GM19193 (cell line): ENCODE data around the gene NLRP11.
"Not testable (repeated sequence)": the region's sequence is repeated elsewhere in the genome, so short reads cannot be mapped to it uniquely, and the experiment has no call there.

Experiments used
- POLR2A ChIP-seq: IDR thresholded peaks from 4 replicates; pipeline ENCODE4 v1.6.1; 2011; ENCODE audit not compliant: insufficient read depth, insufficient read length; ENCODE audit errors: extremely low read depth

Gene NLRP11

DNA sequence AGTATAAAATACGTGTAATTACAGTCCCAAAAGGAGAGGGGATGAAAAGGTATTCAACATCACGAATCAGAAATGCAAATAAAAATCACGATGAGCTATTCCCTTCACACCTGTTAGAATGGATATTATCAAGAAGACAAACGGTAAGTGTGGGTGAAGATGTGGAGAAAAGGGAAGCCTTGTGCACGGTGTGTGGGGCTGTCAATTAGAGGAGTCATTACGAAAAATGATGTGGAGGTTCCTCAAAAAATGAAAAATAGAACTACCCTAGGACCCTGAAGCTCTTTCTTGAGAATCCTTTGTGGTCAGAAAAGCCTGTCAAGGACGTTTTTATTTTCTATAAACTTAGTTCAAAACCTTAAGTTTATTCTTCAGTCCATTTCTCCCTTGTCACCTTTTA, 19.4 kb downstream of the NLRP11 start:
- TF ChIP-seq POLR2A, result no peak

DNA sequence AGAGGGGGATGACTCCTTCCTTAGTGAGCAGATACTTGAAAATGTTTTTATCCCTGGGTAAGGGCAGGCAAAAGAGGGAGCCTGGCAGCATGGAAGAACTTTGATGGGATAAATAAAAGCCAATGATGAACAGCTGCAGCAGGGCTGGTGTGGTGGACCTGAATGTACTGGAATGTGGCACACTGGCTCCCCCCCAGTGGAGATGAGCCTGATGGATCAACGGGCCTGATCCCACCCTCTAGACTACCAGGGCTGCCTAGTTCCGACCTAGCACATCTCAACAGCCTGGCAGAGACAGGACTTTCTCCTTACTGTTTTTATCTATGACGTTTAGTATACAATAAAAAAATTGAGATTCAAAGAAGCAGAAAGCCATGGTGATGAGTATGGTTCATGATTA, 20.5 kb downstream of the NLRP11 start:
- TF ChIP-seq POLR2A, result no peak

DNA sequence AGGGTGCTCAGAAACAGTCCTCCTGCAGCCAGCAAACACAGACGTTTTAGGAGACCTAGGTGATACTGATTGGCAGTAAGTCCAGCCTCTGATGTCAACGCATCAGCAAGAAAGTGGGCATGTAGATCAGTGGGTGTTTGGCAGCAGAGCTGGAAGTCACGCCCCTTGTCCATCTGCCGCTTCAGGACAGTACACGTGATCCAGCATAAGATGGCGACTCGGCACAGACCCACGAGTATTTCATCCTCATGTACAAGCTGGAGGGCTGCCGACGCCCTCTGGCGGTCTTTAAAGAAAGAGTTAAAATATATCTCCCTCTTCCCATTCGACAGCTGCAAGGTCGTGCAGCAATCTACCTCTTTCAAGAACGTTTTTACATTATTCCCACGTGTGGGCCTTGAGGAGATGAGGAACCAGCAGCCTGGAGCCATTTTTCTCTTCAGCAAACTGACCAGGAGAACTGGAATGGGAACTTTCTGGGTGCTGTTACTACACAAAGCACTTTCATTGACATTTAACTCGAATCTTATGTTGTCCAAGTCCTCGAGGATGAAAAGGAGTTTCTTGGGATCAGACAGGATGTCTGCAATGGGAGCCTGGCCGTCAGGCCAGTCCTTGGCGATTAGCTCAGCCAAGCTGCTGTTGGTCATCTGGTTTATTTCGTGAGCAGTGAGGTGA, 22.3 kb downstream of the NLRP11 start:
- no peak for TF ChIP-seq POLR2A

DNA sequence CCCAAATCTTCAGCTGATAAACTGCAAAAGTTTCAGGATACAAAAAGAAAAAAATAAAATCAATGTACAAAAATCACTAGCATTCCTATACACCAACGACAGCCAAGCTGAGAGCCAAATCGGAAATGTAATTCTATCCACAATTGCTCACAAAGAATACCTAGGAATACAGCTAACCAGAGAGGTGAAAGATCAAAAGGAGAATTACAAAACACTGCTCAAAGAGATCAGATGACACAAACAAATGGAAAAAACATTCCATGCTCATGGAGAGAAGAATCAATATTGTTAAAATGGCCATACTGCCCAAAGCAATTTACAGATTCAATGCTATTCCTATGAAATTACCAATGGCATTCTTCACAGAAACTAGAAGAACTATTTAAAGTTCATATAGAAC, 29.5 kb downstream of the NLRP11 start:
- TF ChIP-seq POLR2A, result no peak

DNA sequence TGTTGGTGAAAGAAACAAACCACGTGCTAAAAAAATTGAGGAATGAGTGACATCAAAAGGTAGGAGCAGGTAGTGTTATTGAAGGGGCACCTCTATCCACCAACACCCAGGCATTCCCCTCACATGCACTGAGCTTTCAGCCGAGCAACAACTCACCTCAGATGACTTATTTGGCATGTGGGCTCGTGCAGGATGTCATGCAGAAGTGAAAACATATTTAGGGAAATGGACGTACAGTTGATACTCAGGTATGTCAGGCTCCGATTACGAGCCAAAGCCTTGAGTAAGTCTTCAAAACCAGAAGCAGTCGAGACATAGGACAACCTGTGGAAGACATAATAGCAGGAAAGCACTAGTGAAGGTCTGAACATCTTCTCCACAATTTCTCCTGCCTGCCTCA, 30.4 kb downstream of the NLRP11 start:
- TF ChIP-seq POLR2A, result no peak

- TF ChIP-seq POLR2A, result no peak
Measured at GRCh38 chr19:55795021-55795420, 36.8 kb downstream of the NLRP11 start.

DNA sequence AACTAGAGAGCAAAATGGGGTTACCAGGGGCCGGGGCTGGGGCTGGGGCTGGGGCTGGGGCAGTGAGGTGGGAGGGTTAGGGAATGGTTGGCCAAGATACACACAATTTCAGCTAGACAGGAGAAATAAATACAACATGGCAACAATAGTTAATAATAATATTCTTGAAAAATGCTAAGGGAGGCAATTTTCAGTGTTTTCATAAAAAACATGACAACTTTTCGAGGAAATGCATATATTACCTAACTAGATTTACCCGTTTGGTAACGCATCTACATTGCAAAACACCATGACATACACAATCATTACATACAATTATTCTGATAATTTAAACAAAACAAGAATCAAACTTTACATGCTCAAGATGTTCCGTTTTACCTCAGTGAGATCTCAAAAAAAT, 50.7 kb downstream of the NLRP11 start:
- TF ChIP-seq POLR2A, result no peak

- TF ChIP-seq POLR2A, result no peak
Measured at GRCh38 chr19:55778331-55778730, 53.5 kb downstream of the NLRP11 start.

DNA sequence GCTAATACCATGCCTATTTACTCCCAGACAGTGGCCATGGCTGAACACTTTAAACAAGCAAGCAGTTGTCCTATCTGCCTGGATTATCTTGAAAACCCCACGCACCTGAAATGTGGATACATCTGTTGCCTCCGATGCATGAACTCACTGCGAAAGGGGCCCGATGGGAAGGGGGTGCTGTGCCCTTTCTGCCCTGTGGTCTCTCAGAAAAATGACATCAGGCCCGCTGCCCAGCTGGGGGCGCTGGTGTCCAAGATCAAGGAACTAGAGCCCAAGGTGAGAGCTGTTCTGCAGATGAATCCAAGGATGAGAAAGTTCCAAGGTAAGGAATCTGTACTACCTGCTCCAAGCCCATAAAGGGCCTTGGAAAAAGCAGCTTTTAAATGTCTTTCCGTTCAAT, 54.3 kb downstream of the NLRP11 start:
- TF ChIP-seq POLR2A, result no peak

DNA sequence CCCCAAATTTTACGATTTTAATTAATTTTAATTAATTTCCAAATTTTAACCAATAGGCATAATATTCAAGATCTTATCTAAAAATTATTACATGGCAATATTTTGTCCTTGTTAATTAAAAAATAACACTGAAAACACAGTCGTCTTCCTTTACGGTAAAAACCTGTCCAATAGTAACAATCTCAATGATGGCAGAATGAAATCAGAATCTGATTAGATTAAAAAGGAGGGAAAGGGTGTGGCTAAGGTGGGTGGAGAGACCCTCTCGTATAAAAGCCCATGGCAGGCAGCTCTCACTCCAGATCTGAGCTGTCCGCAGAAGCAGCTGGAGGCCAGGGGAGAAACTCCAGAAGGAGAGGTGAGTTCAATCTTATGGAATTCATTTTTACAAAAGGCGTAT, 63.0 kb downstream of the NLRP11 start, which contains the start of gene RFPL4AL1:
TSS of gene RFPL4AL1 (plus strand) at position 301 of the 400 bp plus-strand sequence. CDS start 2,687 bp downstream, outside the sequence.
- not testable (repeated sequence) for TF ChIP-seq POLR2A

DNA sequence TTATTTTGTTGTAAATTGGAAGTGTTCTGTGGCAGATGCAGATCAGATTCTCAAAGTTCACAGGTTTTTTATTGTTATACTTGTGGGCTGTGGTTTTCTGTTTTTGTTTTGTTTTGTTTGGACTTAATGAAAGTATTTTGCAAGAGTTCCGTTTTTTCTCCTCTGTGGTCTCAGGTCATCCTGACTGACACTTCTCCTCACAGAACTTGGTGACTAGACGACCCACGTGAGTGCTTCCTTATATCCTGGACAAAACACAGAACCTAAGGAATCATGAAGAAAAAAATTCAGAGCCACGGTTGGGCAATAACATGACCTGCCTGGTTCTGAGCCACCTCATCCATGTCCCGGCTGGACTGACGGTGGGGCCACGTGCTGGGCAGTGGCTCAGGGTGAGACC, 65.3 kb downstream of the NLRP11 start:
- no peak for TF ChIP-seq POLR2A

DNA sequence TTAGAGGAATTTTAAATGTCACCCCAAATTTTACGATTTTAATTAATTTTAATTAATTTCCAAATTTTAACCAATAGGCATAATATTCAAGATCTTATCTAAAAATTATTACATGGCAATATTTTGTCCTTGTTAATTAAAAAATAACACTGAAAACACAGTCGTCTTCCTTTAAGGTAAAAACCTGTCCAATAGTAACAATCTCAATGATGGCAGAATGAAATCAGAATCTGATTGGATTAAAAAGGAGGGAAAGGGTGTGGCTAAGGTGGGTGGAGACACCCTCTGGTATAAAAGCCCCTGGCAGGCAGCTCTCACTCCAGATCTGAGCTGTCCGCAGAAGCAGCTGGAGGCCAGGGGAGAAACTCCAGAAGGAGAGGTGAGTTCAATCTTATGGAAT, 73.0 kb downstream of the NLRP11 start, which contains the start of gene RFPL4A:
TSS of gene RFPL4A (plus strand) at position 301 of the 400 bp plus-strand sequence. CDS start 2,704 bp downstream, outside the sequence.
- not testable (repeated sequence) for TF ChIP-seq POLR2A

DNA sequence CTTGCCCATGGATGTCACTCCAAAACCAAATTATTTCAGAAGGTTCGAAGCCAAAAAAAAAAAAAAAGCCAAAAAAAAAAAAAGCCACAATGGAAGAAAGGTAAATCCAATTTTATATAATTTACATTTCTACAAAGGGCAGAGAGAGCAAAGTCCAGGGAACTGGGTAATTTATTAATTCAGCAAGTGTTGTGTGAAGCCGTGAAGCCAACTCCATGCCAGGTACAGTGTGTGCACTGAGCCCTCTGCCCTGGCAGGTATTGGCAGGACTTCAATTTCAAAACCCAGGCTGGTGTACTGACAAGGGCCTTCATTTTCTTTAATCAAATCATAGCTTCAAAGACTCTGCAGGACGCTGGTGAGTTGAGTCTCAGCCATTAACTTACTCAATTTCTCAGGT, 78.4 kb downstream of the NLRP11 start:
- TF ChIP-seq POLR2A, result no peak

DNA sequence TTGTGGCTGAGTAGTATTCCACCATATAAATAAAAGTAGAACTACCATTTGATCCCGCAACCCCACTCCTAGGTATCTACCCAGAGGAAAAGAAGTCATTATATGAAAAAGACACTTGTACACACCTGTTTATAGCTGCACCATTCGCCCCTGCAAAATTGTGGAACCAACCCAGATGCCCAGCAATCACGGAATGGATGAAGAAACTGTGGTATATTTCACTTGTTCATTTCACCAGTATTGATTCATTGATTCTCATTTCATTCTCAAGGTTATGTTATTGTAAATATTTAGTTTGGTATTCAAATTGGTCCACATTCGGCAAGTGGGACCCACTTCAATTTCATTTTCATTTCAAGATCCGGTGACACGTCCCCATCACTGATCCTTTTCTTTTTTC, 81.1 kb downstream of the NLRP11 start:
- no peak for TF ChIP-seq POLR2A

GRCh38 chr19:55738302-55738701, 93.5 kb downstream of the NLRP11 start, which contains the start of gene NLRP9:
Gene NLRP9 (minus strand): TSS chr19:55738402. CDS start chr19:55738374, 28 bp downstream.
- no peak for TF ChIP-seq POLR2A
